ENCODE data around the gene HMOX2.

GRCh38 chr16:4454623-4455022 is 21.6 kb upstream of the HMOX2 start:
- TF ChIP-seq EP300 (IDR thresholded peaks at IDR 0.05; ENCODE audit: borderline replicate concordance) = no peak
- TF ChIP-seq TEAD4 (IDR thresholded peaks at IDR 0.05) = no peak
- TF ChIP-seq CREB1 (IDR thresholded peaks at IDR 0.05; ENCODE audit: low read depth) = no peak
- TF ChIP-seq RAD21 (IDR thresholded peaks at IDR 0.05; ENCODE audit: low read depth) = no peak

Data from Ishikawa (cell line).